Right lobe of liver (tissue), 6 donors: ENCODE data around the gene B3GALT2. TPM values are rescaled to one million over a fixed set of nuclear protein-coding genes. Genes with fewer than 3 reads are reported as not detected.

Experiments used
- ATAC-seq, 4 donors: fragments of 200-7000 bp; cut with Tn5 transposase; one replicate each; pipeline ENCODE4 v1.9.1; 2020; ENCODE audit warnings: mild to moderate bottlenecking in 4 of 4, moderate library complexity in 4 of 4
- DNase-seq, 3 donors: peaks; one replicate each; pipeline ENCODE4 v3.0.0-alpha.2; 2020
- H3K27ac ChIP-seq, 3 donors: fragments of 200-600 bp; one replicate each; pipeline ENCODE4 v1.8.0; 2022
- H3K27me3 ChIP-seq, 2 donors: fragments of 200-600 bp; one replicate each; pipeline ENCODE4 v1.8.0; 2022
- H3K36me3 ChIP-seq, 4 donors: fragments of 200-600 bp; sonication (generic) in 1 of 4; one replicate each; pipeline versions ENCODE4 v1.5.1 to v1.8.0; 2017 to 2022; ENCODE audit warnings: control low read depth in 1 of 4
- H3K4me1 ChIP-seq, 4 donors: fragments of 200-600 bp; sonication (generic) in 1 of 4; one replicate each; pipeline versions ENCODE4 v1.5.1 to v1.8.0; 2017 to 2022; ENCODE audit warnings: control low read depth in 1 of 4
- H3K4me3 ChIP-seq, 3 donors: fragments of 200-600 bp; one replicate each; pipeline ENCODE4 v1.8.0; 2022
- H3K9me3 ChIP-seq, 4 donors: fragments of 200-600 bp; sonication (generic) in 1 of 4; one replicate each; pipeline versions ENCODE4 v1.5.1 to v1.8.0; 2017 to 2022; ENCODE audit warnings: control low read depth in 1 of 4
- POLR2A ChIP-seq: fragments of 450-650 bp; IDR thresholded peaks from one replicate; pipeline ENCODE4 v1.6.1; 2017; ENCODE audit warnings: antibody characterized with exemption, mild to moderate bottlenecking
- WGBS: methylation state at CpG from one replicate; pipeline ENCODE4 v1.1.6; 2018; ENCODE audit warnings: low coverage, low lambda C conversion rate; ENCODE audit not compliant: insufficient coverage; ENCODE audit errors: missing lambda C conversion rate; 5-methylcytosine and 5-hydroxymethylcytosine counted together
- intact Hi-C, 2 donors: fragments of 100-400 bp; cut with DNase I; formaldehyde crosslinking; loops; one replicate each; pipeline versions ENCODE4 v1.11.2 to v1.14.1; 2022
- total RNA-seq, 6 experiments: library from RNA; depleted of rRNA in 2 of 6; stranded (reverse); fragments of >200 nt in 2 of 6; fragmentation: NEBNext Ultra II Directional in 3 of 6; extraction: Animal tissue kit (Norgen Biotek cat#: 25700) in 3 of 6; gene quantifications; one replicate each; pipeline versions ENCODE4 v1.1.0 to v1.2.4, GENCODE V29; 2016 to 2023
- TF ChIP-seq, protein P1 (sequence below), 4 donors: fragments of 200-600 bp in 3 of 4; fragments of 450-650 bp in 1 of 4; IDR thresholded peaks; one replicate each; pipeline versions ENCODE4 v1.5.1 to v1.8.0; 2016 to 2022; ENCODE audit warnings: antibody characterized with exemption in 4 of 4, mild to moderate bottlenecking in 2 of 4
- donor health status: DM: no; HTN: yes; CAD: no.
- donor health status: DM: no; HTN: no; CAD: no.
- donor health status: DM: no; HTN: no; CAD: no.
- donor health status: DM: no; HTN: yes; CAD: no.
- donor health status: DM: no; HTN: yes; CAD: no.

Gene B3GALT2
- total RNA-seq, 6 experiments from 2014 or later: 0.09 to 0.50 (median 0.24) TPM

DNA sequence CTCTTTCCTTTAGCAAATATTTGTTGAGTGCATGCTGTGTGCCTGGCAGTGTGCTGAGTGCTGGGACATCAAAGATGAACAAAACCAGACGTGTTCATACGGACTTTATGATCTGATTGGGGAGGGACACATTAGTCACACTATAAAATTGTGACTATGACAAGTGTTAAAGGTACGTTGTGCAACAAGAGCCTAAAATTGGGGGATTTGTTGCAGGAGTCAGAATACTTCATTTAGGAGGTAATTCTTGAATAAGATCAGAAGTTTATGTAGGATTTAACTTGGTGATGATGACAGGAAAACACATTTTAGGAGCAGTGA lies 29.6 kb downstream of the B3GALT2 start:
- no peak overlapping the region for H3K4me3 ChIP-seq
- no peak for ATAC-seq
- H3K27me3 ChIP-seq: no peaks in the 10 kb centered on the region
- H3K36me3 ChIP-seq: peaks cover 0 to 26% (median 0%) of the 10 kb centered on the region in 4 donors
- no peak for DNase-seq
- intact Hi-C loops: no loop called here
- H3K9me3 ChIP-seq: no peaks in the 10 kb centered on the region
- TF ChIP-seq, protein P1, sequence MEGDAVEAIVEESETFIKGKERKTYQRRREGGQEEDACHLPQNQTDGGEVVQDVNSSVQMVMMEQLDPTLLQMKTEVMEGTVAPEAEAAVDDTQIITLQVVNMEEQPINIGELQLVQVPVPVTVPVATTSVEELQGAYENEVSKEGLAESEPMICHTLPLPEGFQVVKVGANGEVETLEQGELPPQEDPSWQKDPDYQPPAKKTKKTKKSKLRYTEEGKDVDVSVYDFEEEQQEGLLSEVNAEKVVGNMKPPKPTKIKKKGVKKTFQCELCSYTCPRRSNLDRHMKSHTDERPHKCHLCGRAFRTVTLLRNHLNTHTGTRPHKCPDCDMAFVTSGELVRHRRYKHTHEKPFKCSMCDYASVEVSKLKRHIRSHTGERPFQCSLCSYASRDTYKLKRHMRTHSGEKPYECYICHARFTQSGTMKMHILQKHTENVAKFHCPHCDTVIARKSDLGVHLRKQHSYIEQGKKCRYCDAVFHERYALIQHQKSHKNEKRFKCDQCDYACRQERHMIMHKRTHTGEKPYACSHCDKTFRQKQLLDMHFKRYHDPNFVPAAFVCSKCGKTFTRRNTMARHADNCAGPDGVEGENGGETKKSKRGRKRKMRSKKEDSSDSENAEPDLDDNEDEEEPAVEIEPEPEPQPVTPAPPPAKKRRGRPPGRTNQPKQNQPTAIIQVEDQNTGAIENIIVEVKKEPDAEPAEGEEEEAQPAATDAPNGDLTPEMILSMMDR (IDR thresholded peaks at IDR 0.05): no peak
- TF ChIP-seq POLR2A: no peak
- H3K4me1 ChIP-seq: no peaks in the 10 kb centered on the region
- WGBS: 88% methylated on average over 3 of the region's 3 CpGs
- no peak overlapping the region for H3K27ac ChIP-seq

DNA sequence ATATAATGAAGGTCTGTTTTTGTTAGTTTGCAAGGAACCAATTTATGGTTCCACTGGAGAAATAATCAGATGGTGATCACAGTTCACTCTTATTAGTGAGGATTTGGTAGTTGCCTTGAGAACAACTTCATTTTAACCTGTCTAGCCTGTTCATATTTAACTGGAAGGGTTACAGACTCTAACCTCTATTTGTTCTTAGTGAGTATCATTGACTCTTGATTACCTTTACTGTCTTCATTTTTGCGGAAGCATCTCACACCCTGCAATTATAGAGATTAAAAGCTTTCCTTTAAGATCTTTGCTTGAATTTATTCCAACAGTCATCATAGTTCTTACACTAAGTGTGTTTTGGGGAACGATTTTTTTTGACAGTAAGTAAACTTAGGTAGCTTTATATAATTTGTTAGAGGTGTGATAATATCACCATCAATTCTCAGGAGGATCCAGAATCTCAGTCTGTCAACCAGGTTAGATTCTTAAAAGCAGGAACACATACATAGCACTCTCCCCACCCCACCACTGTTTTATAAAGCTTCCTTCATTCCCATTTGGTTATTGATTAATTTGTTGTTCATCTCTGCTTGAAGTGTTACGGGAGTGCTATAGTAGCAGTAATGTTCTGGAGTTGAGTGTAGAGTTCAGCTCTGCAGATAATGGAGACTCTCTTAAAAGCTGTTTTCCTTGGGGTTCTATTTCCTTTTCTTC lies 30.1 kb downstream of the B3GALT2 start:
- H3K9me3 ChIP-seq: no peaks in the 10 kb centered on the region
- 87% methylated on average over 3 of the region's 3 CpGs for WGBS
- ATAC-seq: no peak
- no peak for DNase-seq
- no peaks in the 10 kb centered on the region for H3K4me1 ChIP-seq
- no peak overlapping the region for H3K4me3 ChIP-seq
- TF ChIP-seq, protein P1 (IDR thresholded peaks at IDR 0.05): no peak
- no peak for TF ChIP-seq POLR2A
- no peak overlapping the region for H3K27ac ChIP-seq
- peaks cover 0 to 30% (median 0%) of the 10 kb centered on the region in 4 donors for H3K36me3 ChIP-seq
- intact Hi-C loops: no loop called here
- no peaks in the 10 kb centered on the region for H3K27me3 ChIP-seq

DNA sequence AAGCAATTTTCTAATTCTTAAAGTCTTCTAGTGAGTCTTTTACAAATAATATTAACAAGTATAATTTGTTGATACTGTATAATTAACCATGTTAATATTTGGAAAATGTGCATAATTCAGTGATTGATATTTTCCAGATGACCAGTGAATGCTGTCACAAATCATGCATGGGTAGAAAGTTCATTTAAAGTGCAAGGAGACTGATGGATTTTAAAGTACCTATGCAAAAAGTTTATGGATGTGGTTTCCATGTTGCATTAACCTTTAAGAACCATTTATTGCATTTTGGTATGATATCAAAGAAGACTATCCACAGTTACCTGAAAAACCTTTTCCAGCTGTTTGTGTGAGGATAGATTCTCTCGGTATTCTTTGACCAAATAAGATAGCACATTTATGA lies 41.4 kb downstream of the B3GALT2 start:
- ATAC-seq (no peak), DNase-seq (no peak)
- TF ChIP-seq POLR2A: no peak
- TF ChIP-seq, protein P1 (IDR thresholded peaks at IDR 0.05): no peak
- Histone ChIP-seq H3K27me3 (no peaks in the 10 kb centered on the region), H3K27ac (no peak overlapping the region), H3K4me1 (no peaks in the 10 kb centered on the region), H3K4me3 (no peak overlapping the region), H3K36me3 (peaks cover 0 to 53% (median under 1%) of the 10 kb centered on the region in 4 donors), H3K9me3 (no peaks in the 10 kb centered on the region)
- WGBS: 92% methylated on average over 1 of the region's 1 CpG
- intact Hi-C loops: no loop called here

DNA sequence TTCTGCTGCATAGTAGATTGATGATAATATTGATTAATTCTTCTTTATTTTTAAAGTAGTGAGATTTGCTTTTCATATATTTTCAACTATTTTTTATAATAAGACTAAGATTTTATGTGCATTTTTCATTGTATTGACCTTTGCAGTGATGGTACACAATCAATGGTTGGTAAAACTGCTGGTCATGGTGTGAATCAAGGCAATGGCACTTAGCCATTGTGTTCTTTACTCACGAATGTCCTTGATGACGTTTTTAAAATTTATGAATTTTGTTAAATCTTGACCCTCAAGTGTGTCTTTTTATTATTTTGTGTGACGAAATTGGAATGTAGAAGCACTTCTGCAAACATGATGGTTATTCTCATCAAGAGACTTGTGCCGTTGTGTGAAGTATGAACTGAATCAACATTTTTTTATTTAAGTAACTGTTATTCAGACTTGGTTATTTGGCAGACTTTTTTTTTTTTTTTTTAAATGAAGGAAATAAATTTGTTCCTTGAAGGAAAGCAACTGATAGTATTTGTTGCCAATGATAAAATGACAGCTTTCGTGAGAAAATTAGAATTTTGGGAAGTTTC lies 42.0 kb downstream of the B3GALT2 start:
- ATAC-seq: no peak
- H3K4me3 ChIP-seq: no peak overlapping the region
- H3K27me3 ChIP-seq: no peaks in the 10 kb centered on the region
- WGBS: 76% methylated on average over 5 of the region's 5 CpGs
- intact Hi-C loops: no loop called here
- H3K9me3 ChIP-seq: no peaks in the 10 kb centered on the region
- H3K4me1 ChIP-seq: no peaks in the 10 kb centered on the region
- H3K36me3 ChIP-seq: peaks cover 0 to 53% (median 0%) of the 10 kb centered on the region in 4 donors
- TF ChIP-seq, protein P1 (IDR thresholded peaks at IDR 0.05): no peak
- no peak for TF ChIP-seq POLR2A
- DNase-seq: no peak
- H3K27ac ChIP-seq: no peak overlapping the region
